ENCODE results near the gene MYO1H.

Gene MYO1H

GRCh38 chr12:109489016-109489954 lies 141.6 kb downstream of the MYO1H start:
- in situ Hi-C loops (cut with MboI; ENCODE audit: low sequenced_read_pairs) = no loop called here

- in situ Hi-C loops (cut with MboI; ENCODE audit: low sequenced_read_pairs) = no loop called here
These were observed 142.4 kb downstream of the MYO1H start for GRCh38 chr12:109489955-109490565.

GRCh38 chr12:109491671-109492070 lies 144.0 kb downstream of the MYO1H start:
- in situ Hi-C loops (cut with MboI; ENCODE audit: low sequenced_read_pairs) = no loop called here

- in situ Hi-C loops (cut with MboI; ENCODE audit: low sequenced_read_pairs) = no loop called here
These were observed 144.7 kb downstream of the MYO1H start for GRCh38 chr12:109492371-109492770.

- in situ Hi-C loops (cut with MboI; ENCODE audit: low sequenced_read_pairs) = no loop called here
These were observed 145.4 kb downstream of the MYO1H start for GRCh38 chr12:109493090-109493489.

- in situ Hi-C loops (cut with MboI; ENCODE audit: low sequenced_read_pairs) = no loop called here
These were observed 146.2 kb downstream of the MYO1H start for GRCh38 chr12:109493938-109494337.

GRCh38 chr12:109494348-109494881 lies 146.7 kb downstream of the MYO1H start:
- in situ Hi-C loops (cut with MboI; ENCODE audit: low sequenced_read_pairs) = no loop called here

- in situ Hi-C loops (cut with MboI; ENCODE audit: low sequenced_read_pairs) = no loop called here
These were observed 147.3 kb downstream of the MYO1H start for GRCh38 chr12:109495012-109495411.

GRCh38 chr12:109496306-109496705 lies 148.6 kb downstream of the MYO1H start:
- in situ Hi-C loops (cut with MboI; ENCODE audit: low sequenced_read_pairs) = no loop called here

GRCh38 chr12:109497675-109498074 lies 150.0 kb downstream of the MYO1H start:
- in situ Hi-C loops (cut with MboI; ENCODE audit: low sequenced_read_pairs) = no loop called here

Data from HL-60/S4 treated with retinoic acid at 250 ng/mL for 4 days and 3 days (cell line).